ENCODE measurements around the gene ZNF565. TPM values are rescaled to one million over a fixed set of nuclear protein-coding genes. Genes with fewer than 3 reads are reported as not detected.

Gene ZNF565
- total and polyA plus RNA-seq, 2 of the 13 experiments (the other 11 are each of a cell fraction or from before 2014, with no cell fraction given), result 1.8 to 5.2 TPM

DNA sequence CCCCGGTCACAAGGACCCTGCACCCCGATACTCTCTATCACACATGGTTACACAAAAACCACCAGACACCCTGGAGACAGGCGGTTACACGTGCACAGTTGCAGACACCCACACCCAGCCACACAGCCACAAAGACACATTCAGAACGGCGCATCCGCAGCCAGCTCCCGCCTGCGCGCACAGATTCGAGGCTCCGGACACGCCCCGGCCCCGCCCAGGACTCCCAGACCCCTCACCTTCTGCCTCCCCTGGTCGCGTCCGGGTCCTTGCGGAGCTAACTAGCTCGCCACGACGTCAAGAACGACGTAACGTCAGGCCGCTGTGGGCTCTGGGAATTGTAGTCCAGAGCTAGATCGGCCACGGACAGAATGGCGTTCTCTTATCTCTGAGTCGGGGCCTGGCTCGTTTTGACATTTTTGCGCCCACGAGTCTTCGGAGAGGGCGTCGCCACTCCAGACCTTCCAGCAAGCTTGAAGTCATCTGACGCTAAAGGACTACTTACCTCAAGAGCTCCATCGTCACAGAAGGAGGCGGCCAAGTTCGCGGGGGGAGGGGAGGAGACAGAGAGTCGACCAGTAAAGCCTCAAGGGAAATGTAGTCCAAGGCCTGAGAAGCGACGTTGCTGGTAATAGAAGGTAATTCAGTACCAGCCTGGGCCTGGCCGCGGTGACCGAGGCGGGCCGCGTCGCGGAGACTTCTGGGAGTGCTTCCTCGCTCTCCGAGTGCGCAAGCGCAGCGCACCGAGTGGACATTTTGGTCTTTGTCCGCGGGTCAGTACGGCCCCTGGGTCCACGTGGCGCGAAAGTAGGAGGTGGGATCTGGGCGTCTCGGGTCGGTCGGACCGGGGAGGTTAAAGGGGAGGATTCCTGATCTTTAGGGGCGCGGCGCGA lies at the start of gene ZNF565, which contains the start of gene ZNF146 (continued):
- TF ChIP-seq ZNF225 (CRISPR knock-in tag; IDR thresholded peaks at IDR 0.05), result no peak
- no peak for TF ChIP-seq MLLT10 (CRISPR knock-in tag; IDR thresholded peaks at IDR 0.05)
- TF ChIP-seq ZNF660 (CRISPR knock-in tag; IDR thresholded peaks at IDR 0.05; ENCODE audit: borderline replicate concordance, low read depth), result no peak
- no peak; the same call in 1 of the 2 replicates for TF ChIP-seq NR1H2 (CRISPR knock-in tag; IDR thresholded peaks at IDR 0.05; ENCODE audit: borderline replicate concordance, low read depth)
- peak; percentile 82 for TF ChIP-seq GABPB1 (CRISPR knock-in tag; IDR thresholded peaks at IDR 0.05)
- TF ChIP-seq, protein P1, sequence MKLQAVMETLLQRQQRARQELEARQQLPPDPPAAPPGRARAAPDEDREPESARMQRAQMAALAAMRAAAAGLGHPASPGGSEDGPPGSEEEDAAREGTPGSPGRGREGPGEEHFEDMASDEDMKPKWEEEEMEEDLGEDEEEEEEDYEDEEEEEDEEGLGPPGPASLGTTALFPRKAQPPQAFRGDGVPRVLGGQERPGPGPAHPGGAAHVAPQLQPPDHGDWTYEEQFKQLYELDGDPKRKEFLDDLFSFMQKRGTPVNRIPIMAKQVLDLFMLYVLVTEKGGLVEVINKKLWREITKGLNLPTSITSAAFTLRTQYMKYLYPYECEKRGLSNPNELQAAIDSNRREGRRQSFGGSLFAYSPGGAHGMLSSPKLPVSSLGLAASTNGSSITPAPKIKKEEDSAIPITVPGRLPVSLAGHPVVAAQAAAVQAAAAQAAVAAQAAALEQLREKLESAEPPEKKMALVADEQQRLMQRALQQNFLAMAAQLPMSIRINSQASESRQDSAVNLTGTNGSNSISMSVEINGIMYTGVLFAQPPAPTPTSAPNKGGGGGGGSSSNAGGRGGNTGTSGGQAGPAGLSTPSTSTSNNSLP (IDR thresholded peaks at IDR 0.05; ENCODE audit: low read depth, low read length), result no peak
- TF ChIP-seq GATAD2A (CRISPR knock-in tag; IDR thresholded peaks at IDR 0.05), result no peak; the same call in none of the 2 replicates
- peak; percentile 66 for TF ChIP-seq YEATS2 (CRISPR knock-in tag; IDR thresholded peaks at IDR 0.05; ENCODE audit: borderline replicate concordance)
- TF ChIP-seq, protein P2, sequence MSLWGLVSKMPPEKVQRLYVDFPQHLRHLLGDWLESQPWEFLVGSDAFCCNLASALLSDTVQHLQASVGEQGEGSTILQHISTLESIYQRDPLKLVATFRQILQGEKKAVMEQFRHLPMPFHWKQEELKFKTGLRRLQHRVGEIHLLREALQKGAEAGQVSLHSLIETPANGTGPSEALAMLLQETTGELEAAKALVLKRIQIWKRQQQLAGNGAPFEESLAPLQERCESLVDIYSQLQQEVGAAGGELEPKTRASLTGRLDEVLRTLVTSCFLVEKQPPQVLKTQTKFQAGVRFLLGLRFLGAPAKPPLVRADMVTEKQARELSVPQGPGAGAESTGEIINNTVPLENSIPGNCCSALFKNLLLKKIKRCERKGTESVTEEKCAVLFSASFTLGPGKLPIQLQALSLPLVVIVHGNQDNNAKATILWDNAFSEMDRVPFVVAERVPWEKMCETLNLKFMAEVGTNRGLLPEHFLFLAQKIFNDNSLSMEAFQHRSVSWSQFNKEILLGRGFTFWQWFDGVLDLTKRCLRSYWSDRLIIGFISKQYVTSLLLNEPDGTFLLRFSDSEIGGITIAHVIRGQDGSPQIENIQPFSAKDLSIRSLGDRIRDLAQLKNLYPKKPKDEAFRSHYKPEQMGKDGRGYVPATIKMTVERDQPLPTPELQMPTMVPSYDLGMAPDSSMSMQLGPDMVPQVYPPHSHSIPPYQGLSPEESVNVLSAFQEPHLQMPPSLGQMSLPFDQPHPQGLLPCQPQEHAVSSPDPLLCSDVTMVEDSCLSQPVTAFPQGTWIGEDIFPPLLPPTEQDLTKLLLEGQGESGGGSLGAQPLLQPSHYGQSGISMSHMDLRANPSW (CRISPR knock-in tag; IDR thresholded peaks at IDR 0.05; ENCODE audit: borderline replicate concordance), result peak; percentile 89; the same call in 1 of the 2 replicates
- no peak for TF ChIP-seq TRIM24 (CRISPR knock-in tag; IDR thresholded peaks at IDR 0.05)
- TF ChIP-seq RARA (CRISPR knock-in tag; IDR thresholded peaks at IDR 0.05), result 0 out of 2 replicates have a peak, but pooled peaks have one; percentile 37
- TF ChIP-seq, protein P3, sequence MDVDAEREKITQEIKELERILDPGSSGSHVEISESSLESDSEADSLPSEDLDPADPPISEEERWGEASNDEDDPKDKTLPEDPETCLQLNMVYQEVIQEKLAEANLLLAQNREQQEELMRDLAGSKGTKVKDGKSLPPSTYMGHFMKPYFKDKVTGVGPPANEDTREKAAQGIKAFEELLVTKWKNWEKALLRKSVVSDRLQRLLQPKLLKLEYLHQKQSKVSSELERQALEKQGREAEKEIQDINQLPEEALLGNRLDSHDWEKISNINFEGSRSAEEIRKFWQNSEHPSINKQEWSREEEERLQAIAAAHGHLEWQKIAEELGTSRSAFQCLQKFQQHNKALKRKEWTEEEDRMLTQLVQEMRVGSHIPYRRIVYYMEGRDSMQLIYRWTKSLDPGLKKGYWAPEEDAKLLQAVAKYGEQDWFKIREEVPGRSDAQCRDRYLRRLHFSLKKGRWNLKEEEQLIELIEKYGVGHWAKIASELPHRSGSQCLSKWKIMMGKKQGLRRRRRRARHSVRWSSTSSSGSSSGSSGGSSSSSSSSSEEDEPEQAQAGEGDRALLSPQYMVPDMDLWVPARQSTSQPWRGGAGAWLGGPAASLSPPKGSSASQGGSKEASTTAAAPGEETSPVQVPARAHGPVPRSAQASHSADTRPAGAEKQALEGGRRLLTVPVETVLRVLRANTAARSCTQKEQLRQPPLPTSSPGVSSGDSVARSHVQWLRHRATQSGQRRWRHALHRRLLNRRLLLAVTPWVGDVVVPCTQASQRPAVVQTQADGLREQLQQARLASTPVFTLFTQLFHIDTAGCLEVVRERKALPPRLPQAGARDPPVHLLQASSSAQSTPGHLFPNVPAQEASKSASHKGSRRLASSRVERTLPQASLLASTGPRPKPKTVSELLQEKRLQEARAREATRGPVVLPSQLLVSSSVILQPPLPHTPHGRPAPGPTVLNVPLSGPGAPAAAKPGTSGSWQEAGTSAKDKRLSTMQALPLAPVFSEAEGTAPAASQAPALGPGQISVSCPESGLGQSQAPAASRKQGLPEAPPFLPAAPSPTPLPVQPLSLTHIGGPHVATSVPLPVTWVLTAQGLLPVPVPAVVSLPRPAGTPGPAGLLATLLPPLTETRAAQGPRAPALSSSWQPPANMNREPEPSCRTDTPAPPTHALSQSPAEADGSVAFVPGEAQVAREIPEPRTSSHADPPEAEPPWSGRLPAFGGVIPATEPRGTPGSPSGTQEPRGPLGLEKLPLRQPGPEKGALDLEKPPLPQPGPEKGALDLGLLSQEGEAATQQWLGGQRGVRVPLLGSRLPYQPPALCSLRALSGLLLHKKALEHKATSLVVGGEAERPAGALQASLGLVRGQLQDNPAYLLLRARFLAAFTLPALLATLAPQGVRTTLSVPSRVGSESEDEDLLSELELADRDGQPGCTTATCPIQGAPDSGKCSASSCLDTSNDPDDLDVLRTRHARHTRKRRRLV (CRISPR knock-in tag; IDR thresholded peaks at IDR 0.05), result 0 out of 2 replicates have a peak, but pooled peaks have one; percentile 83
- TF ChIP-seq ZNF432 (CRISPR knock-in tag; IDR thresholded peaks at IDR 0.05; ENCODE audit: borderline replicate concordance), result no peak
- TF ChIP-seq RARG (CRISPR knock-in tag; IDR thresholded peaks at IDR 0.05; ENCODE audit: low read depth), result no peak
- peak; percentile 83 for TF ChIP-seq HCFC1 (IDR thresholded peaks at IDR 0.05; ENCODE audit: low read depth, low read length)
- no peak for TF ChIP-seq MBD4 (IDR thresholded peaks at IDR 0.05; ENCODE audit: borderline replicate concordance, low read length)
- no peak; the same call in 1 of the 2 replicates for TF ChIP-seq JUN (CRISPR knock-in tag; IDR thresholded peaks at IDR 0.05)

Data from HepG2 (cell line).